HepG2 (cell line): ENCODE data around the gene HIGD1A. TPM values are rescaled to one million over a fixed set of nuclear protein-coding genes. Genes with fewer than 3 reads are reported as not detected.

Source experiments
- ARNTL ChIP-seq: sonication (generic); formaldehyde crosslinking; IDR thresholded peaks from 2 replicates; pipeline ENCODE4 v1.4.0; 2020; ENCODE audit warnings: mild to moderate bottlenecking, missing genetic modification reagents
- ASH2L ChIP-seq: fragments of 300-600, 200-600 bp; sonication (generic); IDR thresholded peaks from 2 replicates; pipeline ENCODE4 v1.7.0; 2017; ENCODE audit warnings: low read depth, mild to moderate bottlenecking, moderate library complexity, mixed read lengths, low read length; ENCODE audit not compliant: insufficient read length
- BORCS8-MEF2B ChIP-seq: sonication (generic); formaldehyde crosslinking; IDR thresholded peaks from 2 replicates; pipeline ENCODE4 v1.8.0; 2022; ENCODE audit warnings: mild to moderate bottlenecking, missing genetic modification reagents
- ELF1 ChIP-seq: sonication (generic); formaldehyde crosslinking; IDR thresholded peaks from 2 replicates; pipeline ENCODE4 v1.4.0; 2020; ENCODE audit warnings: missing genetic modification reagents
- HOXA3 ChIP-seq: sonication (generic); formaldehyde crosslinking; IDR thresholded peaks from 2 replicates; pipeline ENCODE4 v1.5.0; 2020; ENCODE audit warnings: missing genetic modification reagents
- IKZF4 ChIP-seq: sonication (generic); formaldehyde crosslinking; IDR thresholded peaks from 2 replicates; pipeline ENCODE4 v1.5.1; 2020; ENCODE audit warnings: borderline replicate concordance, mild to moderate bottlenecking, low read depth, missing genetic modification reagents; ENCODE audit errors: not compliant biosample characterization
- KMT2A ChIP-seq: sonication (generic); formaldehyde crosslinking; IDR thresholded peaks from 2 replicates; pipeline ENCODE4 v1.4.0; 2020; ENCODE audit warnings: missing genetic modification reagents
- MAF1 ChIP-seq: sonication (generic); formaldehyde crosslinking; IDR thresholded peaks from 2 replicates; pipeline ENCODE4 v1.5.0; 2020; ENCODE audit warnings: missing genetic modification reagents, borderline replicate concordance
- NFE2 ChIP-seq: sonication (generic); formaldehyde crosslinking; IDR thresholded peaks from 2 replicates; pipeline ENCODE4 v1.4.0; 2020; ENCODE audit warnings: missing genetic modification reagents
- NFKBIZ ChIP-seq: IDR thresholded peaks from 2 replicates; pipeline ENCODE4 v1.6.1; 2018; ENCODE audit warnings: missing genetic modification reagents, missing compliant biosample characterization
- NPAS2 ChIP-seq: sonication (generic); formaldehyde crosslinking; IDR thresholded peaks from 2 replicates; pipeline ENCODE4 v1.8.0; 2022; ENCODE audit warnings: mild to moderate bottlenecking, missing genetic modification reagents, borderline replicate concordance
- RXRA ChIP-seq: sonication (generic); formaldehyde crosslinking; IDR thresholded peaks from 2 replicates; pipeline ENCODE4 v1.5.1; 2020; ENCODE audit warnings: missing genetic modification reagents
- TAF15 ChIP-seq: fragments of 200-400 bp; formaldehyde crosslinking; IDR thresholded peaks from one replicate; pipeline ENCODE4 v1.6.1; 2018; ENCODE audit warnings: mild to moderate bottlenecking, low read depth, low read length; ENCODE audit not compliant: poor library complexity, severe bottlenecking
- XBP1 ChIP-seq: sonication (generic); formaldehyde crosslinking; IDR thresholded peaks from 2 replicates; pipeline ENCODE4 v1.5.0; 2020; ENCODE audit warnings: missing genetic modification reagents
- YEATS4 ChIP-seq: sonication (generic); formaldehyde crosslinking; IDR thresholded peaks from 2 replicates; pipeline ENCODE4 v1.4.0; 2020; ENCODE audit warnings: missing genetic modification reagents, borderline replicate concordance
- ZNF253 ChIP-seq: sonication (generic); formaldehyde crosslinking; IDR thresholded peaks from 2 replicates; pipeline ENCODE4 v1.8.0; 2022; ENCODE audit warnings: mild to moderate bottlenecking, missing genetic modification reagents, borderline replicate concordance
- ZNF274 ChIP-seq: sonication (generic); formaldehyde crosslinking; IDR thresholded peaks from 2 replicates; pipeline ENCODE4 v1.5.1; 2020; ENCODE audit warnings: mild to moderate bottlenecking, missing genetic modification reagents
- ZNF282 ChIP-seq: fragments of 450-650 bp; IDR thresholded peaks from 2 replicates; pipeline ENCODE4 v1.6.1; 2018; ENCODE audit not compliant: partially characterized antibody
- polyA plus RNA-seq, 8 experiments: library from polyadenylated mRNA; depleted of rRNA in 3 of 8; stranded (reverse) in 7 of 8; unstranded in 1 of 8; fragments of >200 nt; fragmentation: Illumina TruSeq in 4 of 8; extraction: Trizol in 4 of 8; gene quantifications; 2 replicates each; pipeline versions ENCODE4 v1.2.1 to v1.2.3, GENCODE V29; 2011 to 2016; ENCODE audit warnings: low read depth in 4 of 8, missing spikeins in 1 of 8, mixed read lengths in 1 of 8; ENCODE audit not compliant: insufficient read depth in 1 of 8
- total RNA-seq, 5 experiments: library from RNA; depleted of rRNA; stranded (reverse); fragments of >200 nt; fragmentation: Illumina TruSeq; extraction: Trizol; gene quantifications; 2 replicates each; pipeline ENCODE4 v1.2.3, GENCODE V29; 2016; ENCODE audit warnings: low read depth in 1 of 5
- TF ChIP-seq, protein P1 (sequence below): sonication (generic); formaldehyde crosslinking; IDR thresholded peaks from 2 replicates; pipeline ENCODE4 v1.5.1; 2020; ENCODE audit warnings: missing genetic modification reagents, mild to moderate bottlenecking, borderline replicate concordance
- TF ChIP-seq, protein P2 (sequence below): sonication (generic); formaldehyde crosslinking; IDR thresholded peaks from 2 replicates; pipeline ENCODE4 v1.8.1; 2023; ENCODE audit warnings: mild to moderate bottlenecking, missing genetic modification reagents, borderline replicate concordance
- TF ChIP-seq, protein P3 (sequence below): sonication (generic); formaldehyde crosslinking; IDR thresholded peaks from 2 replicates; pipeline ENCODE4 v1.5.0; 2020; ENCODE audit warnings: missing genetic modification reagents
- TF ChIP-seq, protein P4 (sequence below): IDR thresholded peaks from 2 replicates; pipeline ENCODE4 v1.4.0; 2020; ENCODE audit warnings: mild to moderate bottlenecking, missing genetic modification reagents
- TF ChIP-seq, protein P5 (sequence below): sonication (generic); formaldehyde crosslinking; IDR thresholded peaks from 2 replicates; pipeline ENCODE4 v1.8.1; 2023; ENCODE audit warnings: missing genetic modification reagents, inconsistent platforms, borderline replicate concordance

Gene HIGD1A
- total and polyA plus RNA-seq, 2 of the 13 experiments (the other 11 are each of a cell fraction or from before 2014, with no cell fraction given): 222 to 253 TPM

DNA sequence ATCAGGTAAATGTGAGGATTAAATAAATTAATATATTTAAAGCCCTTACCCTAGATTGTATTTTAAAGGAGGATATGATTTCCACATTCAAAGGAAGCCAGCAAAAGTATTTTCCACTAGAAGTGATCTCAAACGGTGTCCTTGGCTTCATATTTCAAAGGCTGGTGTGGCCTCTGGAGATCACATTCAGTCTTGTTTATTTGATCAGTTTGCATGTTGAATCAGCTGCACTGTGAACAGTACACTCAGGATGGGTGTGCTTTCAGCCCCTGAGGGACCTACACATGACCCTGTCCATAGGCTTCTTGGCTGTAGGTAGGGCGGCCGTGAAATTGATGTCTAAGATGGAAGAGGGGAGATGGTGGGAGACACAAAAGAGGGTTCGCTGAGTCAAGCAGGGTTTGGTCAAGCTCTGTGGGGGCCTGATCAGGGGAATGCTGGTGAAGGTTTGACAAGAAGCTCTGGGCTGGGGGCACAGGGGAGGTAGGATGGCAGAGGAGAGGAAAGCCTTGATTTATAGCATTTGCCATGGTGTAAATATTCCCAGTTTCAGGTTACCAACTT is 49.5 kb upstream of the HIGD1A start (continued):
- TF ChIP-seq, protein P1, sequence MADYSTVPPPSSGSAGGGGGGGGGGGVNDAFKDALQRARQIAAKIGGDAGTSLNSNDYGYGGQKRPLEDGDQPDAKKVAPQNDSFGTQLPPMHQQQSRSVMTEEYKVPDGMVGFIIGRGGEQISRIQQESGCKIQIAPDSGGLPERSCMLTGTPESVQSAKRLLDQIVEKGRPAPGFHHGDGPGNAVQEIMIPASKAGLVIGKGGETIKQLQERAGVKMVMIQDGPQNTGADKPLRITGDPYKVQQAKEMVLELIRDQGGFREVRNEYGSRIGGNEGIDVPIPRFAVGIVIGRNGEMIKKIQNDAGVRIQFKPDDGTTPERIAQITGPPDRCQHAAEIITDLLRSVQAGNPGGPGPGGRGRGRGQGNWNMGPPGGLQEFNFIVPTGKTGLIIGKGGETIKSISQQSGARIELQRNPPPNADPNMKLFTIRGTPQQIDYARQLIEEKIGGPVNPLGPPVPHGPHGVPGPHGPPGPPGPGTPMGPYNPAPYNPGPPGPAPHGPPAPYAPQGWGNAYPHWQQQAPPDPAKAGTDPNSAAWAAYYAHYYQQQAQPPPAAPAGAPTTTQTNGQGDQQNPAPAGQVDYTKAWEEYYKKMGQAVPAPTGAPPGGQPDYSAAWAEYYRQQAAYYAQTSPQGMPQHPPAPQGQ: no peak
- TF ChIP-seq RXRA (CRISPR knock-in tag) (peak; percentile 94), ZNF282 (no peak), IKZF4 (no peak), HOXA3 (CRISPR knock-in tag) (peak; percentile 85), TAF15 (no peak), ZNF274 (CRISPR knock-in tag) (no peak), YEATS4 (CRISPR knock-in tag) (peak; percentile 46; the same call in 1 of the 2 replicates), KMT2A (no peak), NFE2 (CRISPR knock-in tag) (no peak), BORCS8-MEF2B (CRISPR knock-in tag) (no peak), MAF1 (CRISPR knock-in tag) (no peak), ARNTL (peak; percentile 82), ZNF253 (CRISPR knock-in tag) (no peak), NFKBIZ (CRISPR knock-in tag) (peak; percentile 65; the same call in 1 of the 2 replicates), ELF1 (CRISPR knock-in tag) (no peak), ASH2L (peak; percentile 64), XBP1 (CRISPR knock-in tag) (no peak), NPAS2 (no peak)
- TF ChIP-seq, protein P2, sequence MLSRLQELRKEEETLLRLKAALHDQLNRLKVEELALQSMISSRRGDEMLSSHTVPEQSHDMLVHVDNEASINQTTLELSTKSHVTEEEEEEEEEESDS (CRISPR knock-in tag): no peak
- TF ChIP-seq, protein P3, sequence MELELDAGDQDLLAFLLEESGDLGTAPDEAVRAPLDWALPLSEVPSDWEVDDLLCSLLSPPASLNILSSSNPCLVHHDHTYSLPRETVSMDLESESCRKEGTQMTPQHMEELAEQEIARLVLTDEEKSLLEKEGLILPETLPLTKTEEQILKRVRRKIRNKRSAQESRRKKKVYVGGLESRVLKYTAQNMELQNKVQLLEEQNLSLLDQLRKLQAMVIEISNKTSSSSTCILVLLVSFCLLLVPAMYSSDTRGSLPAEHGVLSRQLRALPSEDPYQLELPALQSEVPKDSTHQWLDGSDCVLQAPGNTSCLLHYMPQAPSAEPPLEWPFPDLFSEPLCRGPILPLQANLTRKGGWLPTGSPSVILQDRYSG: no peak
- TF ChIP-seq, protein P4, sequence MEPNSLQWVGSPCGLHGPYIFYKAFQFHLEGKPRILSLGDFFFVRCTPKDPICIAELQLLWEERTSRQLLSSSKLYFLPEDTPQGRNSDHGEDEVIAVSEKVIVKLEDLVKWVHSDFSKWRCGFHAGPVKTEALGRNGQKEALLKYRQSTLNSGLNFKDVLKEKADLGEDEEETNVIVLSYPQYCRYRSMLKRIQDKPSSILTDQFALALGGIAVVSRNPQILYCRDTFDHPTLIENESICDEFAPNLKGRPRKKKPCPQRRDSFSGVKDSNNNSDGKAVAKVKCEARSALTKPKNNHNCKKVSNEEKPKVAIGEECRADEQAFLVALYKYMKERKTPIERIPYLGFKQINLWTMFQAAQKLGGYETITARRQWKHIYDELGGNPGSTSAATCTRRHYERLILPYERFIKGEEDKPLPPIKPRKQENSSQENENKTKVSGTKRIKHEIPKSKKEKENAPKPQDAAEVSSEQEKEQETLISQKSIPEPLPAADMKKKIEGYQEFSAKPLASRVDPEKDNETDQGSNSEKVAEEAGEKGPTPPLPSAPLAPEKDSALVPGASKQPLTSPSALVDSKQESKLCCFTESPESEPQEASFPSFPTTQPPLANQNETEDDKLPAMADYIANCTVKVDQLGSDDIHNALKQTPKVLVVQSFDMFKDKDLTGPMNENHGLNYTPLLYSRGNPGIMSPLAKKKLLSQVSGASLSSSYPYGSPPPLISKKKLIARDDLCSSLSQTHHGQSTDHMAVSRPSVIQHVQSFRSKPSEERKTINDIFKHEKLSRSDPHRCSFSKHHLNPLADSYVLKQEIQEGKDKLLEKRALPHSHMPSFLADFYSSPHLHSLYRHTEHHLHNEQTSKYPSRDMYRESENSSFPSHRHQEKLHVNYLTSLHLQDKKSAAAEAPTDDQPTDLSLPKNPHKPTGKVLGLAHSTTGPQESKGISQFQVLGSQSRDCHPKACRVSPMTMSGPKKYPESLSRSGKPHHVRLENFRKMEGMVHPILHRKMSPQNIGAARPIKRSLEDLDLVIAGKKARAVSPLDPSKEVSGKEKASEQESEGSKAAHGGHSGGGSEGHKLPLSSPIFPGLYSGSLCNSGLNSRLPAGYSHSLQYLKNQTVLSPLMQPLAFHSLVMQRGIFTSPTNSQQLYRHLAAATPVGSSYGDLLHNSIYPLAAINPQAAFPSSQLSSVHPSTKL (CRISPR knock-in tag): peak; percentile 97
- TF ChIP-seq, protein P5, sequence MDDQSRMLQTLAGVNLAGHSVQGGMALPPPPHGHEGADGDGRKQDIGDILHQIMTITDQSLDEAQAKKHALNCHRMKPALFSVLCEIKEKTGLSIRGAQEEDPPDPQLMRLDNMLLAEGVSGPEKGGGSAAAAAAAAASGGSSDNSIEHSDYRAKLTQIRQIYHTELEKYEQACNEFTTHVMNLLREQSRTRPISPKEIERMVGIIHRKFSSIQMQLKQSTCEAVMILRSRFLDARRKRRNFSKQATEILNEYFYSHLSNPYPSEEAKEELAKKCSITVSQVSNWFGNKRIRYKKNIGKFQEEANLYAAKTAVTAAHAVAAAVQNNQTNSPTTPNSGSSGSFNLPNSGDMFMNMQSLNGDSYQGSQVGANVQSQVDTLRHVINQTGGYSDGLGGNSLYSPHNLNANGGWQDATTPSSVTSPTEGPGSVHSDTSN (CRISPR knock-in tag): no peak
